NCI-H748 treated with DMSO at 0.1 percent for 48 hours (cell line): Measurements from ENCODE around the gene RASSF3.
A peak's percentile ranks its signal among the peaks of the same experiment; 100 is the strongest.

Experiments
- DNase-seq: peaks from one replicate; lab custom pipeline; 2025; lab: John Stamatoyannopoulos, UW

Gene RASSF3

DNA sequence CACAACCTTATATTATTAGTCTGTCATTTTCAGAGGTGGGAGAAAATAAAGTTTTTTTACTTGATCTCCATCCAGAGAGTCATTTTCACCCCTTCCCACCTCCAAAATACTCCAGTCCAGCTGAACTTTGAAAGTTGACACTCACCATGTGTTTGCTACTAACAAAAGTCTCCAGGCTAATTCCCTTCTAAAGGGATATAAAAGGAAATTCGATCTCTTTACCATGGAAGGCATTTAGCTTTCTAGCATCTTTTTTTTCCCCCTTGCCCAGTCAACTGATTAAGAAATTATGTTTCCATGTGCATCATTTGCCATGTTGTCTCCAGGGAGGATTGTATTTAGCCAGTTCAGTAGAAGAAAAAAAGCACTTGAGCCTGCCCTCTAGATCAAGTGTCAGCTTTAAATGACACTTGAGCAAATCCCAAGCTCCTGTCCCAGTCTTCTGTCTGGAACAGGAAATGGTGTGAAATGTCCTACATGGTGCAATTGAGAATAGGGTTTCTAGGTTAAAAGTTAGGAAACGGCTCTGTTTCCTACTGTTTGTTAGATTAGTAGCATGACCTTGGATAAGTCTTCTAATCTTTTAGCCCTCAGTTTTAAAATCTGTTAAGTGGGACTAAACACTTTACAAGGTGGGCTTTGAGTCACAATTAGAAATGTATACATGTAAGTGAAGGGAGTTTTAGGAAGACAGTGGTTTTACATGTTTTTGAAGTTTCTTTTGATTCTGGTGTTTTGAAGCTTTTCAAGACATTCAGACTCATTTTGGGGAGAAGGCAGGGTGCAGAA lies 81.7 kb downstream of the RASSF3 start:
- peak; percentile 28 for DNase-seq

GRCh38 chr12:64694130-64695040 lies 84.1 kb downstream of the RASSF3 start:
- DNase-seq = no peak

DNA sequence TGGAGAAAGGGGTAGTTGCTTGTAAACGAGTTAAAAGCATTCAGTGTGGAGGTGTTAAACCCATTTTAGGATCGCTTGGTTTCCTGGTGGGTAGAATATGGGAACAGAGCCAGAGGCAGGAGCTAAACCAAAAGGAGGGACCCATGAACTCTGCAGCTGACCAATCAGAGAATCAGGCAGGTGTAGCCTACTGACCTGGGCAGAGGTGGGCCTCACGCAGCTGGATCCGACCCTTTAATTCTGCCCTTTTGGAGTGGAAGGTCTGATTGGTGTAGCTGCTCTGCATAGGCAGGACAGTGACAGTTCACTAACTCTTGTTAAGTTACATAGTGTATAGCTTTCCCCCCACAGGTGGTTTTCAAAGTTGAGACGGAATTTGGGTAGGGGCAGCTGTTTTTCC lies 85.3 kb downstream of the RASSF3 start:
- no peak for DNase-seq

DNA sequence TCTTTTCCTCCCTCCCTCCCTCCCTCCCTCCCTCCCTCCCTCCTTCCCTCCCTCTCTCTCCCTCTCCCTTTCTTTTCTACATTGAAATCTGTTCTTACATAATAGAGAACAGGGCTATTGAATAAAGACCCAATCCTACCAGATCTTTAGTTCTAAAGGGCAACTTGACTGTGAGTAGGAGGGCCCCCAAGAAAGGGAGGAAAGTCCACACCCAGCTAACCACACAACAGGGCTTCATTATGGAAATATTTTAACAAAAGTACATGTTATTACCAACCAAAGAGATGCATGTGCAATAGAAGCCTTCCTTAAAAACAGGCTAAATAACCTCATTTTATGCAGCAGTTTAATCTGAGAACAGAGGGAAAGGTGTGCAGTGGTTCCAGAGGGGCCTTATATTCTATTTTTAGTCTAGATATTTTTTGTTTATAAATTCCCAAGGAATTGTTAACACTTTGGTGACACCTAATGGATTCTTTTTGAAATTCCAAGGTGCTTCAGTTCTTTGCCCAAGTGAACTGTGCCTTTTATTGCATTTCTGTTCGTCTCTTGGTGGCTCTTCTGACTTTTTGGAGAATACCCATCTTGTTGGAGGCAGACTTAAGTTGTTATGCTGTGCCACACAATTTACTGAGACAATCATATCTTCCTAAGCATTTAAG lies 85.9 kb downstream of the RASSF3 start:
- DNase-seq = no peak

DNA sequence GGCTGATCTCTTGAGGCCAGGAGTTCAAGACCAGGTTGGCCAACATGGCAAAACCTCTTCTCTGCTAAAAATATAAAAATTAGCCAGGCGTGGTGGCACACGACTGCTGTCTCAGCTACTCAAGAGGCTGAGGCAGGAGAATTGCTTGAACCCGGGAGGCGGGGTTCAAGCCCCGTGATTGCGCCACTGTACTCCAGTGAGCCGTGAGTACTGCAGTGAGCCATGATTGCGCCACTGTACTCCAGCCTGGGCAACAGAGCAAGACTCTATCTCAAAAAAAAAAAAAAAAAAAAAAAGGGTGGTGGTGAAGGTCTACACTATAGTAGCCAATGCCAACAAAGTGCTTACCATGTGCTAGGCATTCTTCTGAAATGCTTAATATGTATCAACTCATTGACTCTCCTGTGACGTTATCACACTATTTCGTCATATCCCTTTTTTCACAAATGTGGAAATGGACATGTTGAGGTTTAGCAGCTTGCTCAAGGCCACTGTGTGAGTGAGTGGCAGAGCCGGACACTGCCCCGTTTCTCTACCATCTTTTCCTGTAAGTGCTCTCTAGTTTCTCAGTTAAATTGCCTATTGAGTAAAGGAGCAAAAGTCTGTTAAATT lies 89.3 kb downstream of the RASSF3 start:
- no peak for DNase-seq

DNA sequence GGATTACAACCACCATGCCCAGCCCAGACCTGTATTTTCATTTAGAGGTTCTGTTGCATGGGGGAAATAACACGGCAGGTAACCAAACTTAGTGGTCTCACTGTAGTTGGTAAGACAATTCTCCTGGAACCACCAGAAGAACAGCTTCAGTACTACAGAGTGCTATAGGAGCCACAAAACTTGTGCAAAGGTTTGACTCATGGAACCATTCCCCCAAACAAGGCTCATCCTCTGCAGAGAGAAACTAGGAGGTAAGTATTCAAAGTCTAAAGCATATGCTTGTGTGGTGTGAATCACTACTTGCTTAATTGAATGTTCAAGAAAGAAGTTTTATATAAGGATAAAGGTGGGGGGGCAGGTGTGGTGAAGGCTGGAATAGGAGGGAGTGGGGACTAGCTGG lies 90.2 kb downstream of the RASSF3 start:
- DNase-seq = no peak

- DNase-seq = no peak
Measured at GRCh38 chr12:64701283-64701682, 91.0 kb downstream of the RASSF3 start.

- DNase-seq = no peak
Measured at GRCh38 chr12:64706306-64706705, 96.0 kb downstream of the RASSF3 start.

DNA sequence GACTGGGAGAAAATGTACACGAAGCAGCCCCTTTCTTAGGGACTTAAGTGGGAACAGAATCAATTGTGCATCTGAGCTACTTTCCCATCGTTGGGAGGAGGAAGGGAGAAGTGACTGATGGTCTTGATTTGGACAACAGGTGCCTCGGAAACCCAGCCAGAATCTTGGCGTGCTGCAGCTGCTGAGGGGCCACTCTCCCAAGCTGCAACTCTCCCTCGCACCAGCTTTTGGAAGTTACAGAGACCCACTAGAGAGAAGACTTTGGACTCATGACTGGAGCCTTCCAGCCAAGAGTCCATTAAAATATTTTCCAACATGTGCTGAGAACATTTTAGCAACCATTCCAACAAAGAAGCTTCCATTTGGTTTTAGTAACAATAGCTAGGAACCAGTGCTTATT lies 96.6 kb downstream of the RASSF3 start:
- DNase-seq = no peak

GRCh38 chr12:64707362-64707761 lies 97.1 kb downstream of the RASSF3 start:
- DNase-seq = no peak

DNA sequence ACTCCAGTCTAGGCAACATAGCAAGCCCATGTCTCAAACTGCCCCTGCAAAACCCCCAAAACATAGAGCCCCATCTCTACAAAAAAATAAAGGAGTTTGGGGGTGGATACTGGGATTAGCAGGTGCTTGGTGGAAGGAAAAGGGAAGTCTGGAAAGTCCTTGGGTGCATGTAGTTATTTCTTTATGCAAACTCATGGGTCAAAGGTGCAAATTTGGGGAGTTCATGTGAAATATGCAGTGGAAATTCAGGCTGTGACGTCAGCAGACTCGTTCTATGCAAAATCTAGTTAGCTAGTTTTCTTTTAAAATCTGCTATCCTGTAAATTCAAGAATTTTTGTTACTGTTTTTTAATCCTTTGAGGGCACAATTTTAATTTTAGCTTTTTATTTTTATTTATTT lies 97.6 kb downstream of the RASSF3 start:
- DNase-seq = no peak

DNA sequence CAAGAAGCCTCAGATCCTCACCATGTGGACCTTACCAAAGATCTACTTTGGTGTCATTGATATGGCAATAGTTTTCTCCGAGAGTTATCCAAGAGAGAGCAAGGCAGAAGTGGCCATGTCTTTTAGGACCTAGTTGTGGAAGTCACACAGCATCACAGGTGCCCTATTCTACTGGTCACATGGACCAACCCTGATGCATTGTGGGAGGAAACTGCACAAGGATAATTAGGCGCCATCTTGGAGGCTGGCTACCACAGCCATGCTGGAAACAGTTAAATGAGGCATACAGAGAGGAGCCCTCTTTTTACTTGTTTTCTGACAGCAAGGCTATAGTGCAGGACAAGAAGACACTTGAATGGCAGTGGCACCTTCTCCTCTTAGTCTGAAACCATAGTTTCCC lies 99.1 kb downstream of the RASSF3 start:
- no peak for DNase-seq

- no peak for DNase-seq
Measured at GRCh38 chr12:64713376-64713775, 103.1 kb downstream of the RASSF3 start.

- no peak for DNase-seq
Measured at GRCh38 chr12:64714551-64714968, 104.3 kb downstream of the RASSF3 start.

GRCh38 chr12:64716371-64716770 lies 106.1 kb downstream of the RASSF3 start:
- DNase-seq = no peak

GRCh38 chr12:64716839-64717455 lies 106.7 kb downstream of the RASSF3 start:
- DNase-seq = no peak

- no peak for DNase-seq
Measured at GRCh38 chr12:64718649-64719048, 108.4 kb downstream of the RASSF3 start.

- DNase-seq = no peak
Measured at GRCh38 chr12:64720884-64721283, 110.6 kb downstream of the RASSF3 start.

DNA sequence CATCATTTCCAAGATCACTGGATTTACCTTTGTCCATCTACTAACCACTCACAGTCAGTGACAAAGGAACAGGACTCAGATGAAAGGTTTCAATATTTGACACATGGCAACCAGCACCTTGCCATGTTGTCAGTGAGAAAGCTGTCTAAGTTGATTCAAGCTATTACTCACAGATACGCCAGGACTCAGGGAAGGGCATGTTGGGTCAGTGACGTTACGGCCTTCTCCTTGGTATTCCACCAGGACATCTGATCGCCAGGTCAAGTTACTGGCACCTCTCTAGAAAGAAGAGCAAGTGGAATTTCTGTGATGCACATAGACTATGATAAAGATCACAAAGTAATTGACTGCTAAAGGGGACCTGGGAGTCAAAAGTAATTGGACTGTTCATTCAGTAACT lies 112.5 kb downstream of the RASSF3 start:
- DNase-seq = no peak

GRCh38 chr12:64723630-64724029 lies 113.3 kb downstream of the RASSF3 start:
- no peak for DNase-seq

DNA sequence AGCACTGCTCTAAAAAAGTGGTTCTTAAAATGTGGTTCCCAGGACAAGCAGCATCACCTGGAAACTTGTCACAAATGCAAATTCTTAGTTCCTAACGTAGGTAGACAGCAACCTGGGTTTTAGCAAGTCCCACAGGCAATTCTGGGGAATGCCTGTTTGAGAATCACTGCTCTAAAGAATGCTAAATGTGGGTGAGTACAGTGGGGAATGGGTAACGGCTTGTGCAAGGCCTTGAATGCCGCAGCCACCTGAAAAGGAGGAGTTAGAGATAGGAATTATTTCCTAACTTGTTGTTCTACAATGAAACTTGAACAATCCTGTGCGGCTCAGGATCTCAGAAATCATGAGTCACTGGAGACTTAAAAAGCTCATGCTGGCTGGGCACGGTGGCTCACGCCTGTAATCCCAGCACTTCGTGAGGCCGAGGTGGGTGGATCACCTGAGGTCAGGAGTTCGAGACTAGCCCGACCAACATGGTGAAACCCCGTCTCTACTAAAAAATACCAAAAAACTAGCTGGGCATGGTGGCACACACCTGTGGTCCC lies 114.0 kb downstream of the RASSF3 start:
- no peak for DNase-seq
